ENCODE results near the gene RBM20. TPM values are rescaled to one million over a fixed set of nuclear protein-coding genes. Genes with fewer than 3 reads are reported as not detected.
A peak's percentile ranks its signal among the peaks of the same experiment; 100 is the strongest.

RBM20 gene
- total RNA-seq, 1 donor from 2014 or later: 0.32 TPM

DNA sequence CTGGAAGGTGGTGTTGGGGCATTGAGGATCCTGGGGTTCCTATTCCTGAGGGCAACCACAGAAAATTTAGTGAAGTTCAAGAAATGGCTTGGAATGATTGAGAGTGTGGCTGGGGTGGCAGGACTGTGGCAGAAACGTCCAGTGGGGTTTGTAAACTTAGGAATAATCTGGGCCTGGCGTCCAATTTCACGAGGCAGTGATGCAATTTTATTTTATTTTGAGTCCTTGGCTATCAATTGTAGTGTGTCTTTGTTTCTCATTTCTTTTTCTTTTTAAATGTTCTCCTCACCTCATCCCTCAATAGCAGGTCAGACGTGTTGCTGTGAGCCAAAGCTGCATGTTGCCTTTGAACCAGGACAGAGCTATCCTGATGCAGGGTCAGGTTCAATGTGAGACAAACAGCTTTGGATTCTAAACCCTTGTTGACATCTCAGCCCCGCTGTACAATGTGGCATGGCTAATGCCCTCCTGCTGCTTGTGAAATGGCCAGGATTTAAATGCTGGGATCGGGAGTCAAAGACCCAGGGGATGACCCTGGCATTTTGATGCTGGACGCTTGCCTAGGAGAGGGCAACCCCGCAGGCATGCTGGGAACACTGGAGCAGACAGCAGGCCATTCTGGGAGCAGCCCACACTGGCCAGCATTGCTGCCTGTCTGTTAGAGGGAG lies 64.8 kb downstream of the RBM20 start:
- TF ChIP-seq, protein P1, sequence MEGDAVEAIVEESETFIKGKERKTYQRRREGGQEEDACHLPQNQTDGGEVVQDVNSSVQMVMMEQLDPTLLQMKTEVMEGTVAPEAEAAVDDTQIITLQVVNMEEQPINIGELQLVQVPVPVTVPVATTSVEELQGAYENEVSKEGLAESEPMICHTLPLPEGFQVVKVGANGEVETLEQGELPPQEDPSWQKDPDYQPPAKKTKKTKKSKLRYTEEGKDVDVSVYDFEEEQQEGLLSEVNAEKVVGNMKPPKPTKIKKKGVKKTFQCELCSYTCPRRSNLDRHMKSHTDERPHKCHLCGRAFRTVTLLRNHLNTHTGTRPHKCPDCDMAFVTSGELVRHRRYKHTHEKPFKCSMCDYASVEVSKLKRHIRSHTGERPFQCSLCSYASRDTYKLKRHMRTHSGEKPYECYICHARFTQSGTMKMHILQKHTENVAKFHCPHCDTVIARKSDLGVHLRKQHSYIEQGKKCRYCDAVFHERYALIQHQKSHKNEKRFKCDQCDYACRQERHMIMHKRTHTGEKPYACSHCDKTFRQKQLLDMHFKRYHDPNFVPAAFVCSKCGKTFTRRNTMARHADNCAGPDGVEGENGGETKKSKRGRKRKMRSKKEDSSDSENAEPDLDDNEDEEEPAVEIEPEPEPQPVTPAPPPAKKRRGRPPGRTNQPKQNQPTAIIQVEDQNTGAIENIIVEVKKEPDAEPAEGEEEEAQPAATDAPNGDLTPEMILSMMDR (IDR thresholded peaks at IDR 0.05): no peak
- TF ChIP-seq EZH2phosphoT487 (IDR thresholded peaks at IDR 0.05) (no peak), EZH2 (IDR thresholded peaks at IDR 0.05) (no peak)
- Histone ChIP-seq H3K9me3 (ENCODE audit: low read depth) (no peaks in the 10 kb centered on the region), H3K4me1 (peaks cover 7% of the 10 kb centered on the region), H3K9ac (no peak overlapping the region), H3K36me3 (no peaks in the 10 kb centered on the region), H3K27me3 (no peaks in the 10 kb centered on the region), H3K4me2 (no peak overlapping the region), H3F3A (ENCODE audit: low read depth) (no peaks in the 10 kb centered on the region), H4K20me1 (ENCODE audit: low read depth) (no peaks in the 10 kb centered on the region), H3K79me2 (ENCODE audit: low read depth) (no peaks in the 10 kb centered on the region), H3K27ac (no peak overlapping the region), H2AFZ (replicated peaks) (no peak overlapping the region), H3K4me3 (no peak overlapping the region)
- Mint-ChIP-seq H3K9me3 (no peaks in the 10 kb centered on the region), H3K27me3 (ENCODE audit: insufficient read depth, low read depth) (peaks cover 10% of the 10 kb centered on the region), H3K4me3 (peak overlapping the region; percentile 31), H3K4me1 (peaks cover 22% of the 10 kb centered on the region), H3K36me3 (no peaks in the 10 kb centered on the region), H3K27ac (peak overlapping the region; percentile 43)
- peak; percentile 18 for DNase-seq (ENCODE audit: low spot score)

DNA sequence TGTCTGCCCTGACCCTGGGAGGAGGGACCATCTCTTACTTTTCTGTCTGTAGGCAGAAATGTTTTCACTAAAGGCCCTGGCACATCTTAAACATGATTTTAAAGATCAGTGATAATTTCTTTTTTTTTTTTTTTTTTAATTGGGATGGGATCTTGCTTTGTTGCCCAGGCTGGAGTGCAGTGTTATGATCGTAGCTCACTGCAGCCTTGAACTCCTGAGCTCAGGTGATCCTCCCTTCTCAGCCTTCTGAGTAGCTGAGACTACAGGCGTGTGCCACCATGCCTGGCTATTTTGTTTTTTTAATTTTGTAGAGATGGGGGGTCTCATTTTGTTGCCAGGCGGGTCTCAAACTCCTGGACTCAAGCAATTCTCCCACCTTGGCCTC lies 65.3 kb downstream of the RBM20 start:
- TF ChIP-seq, protein P1 (IDR thresholded peaks at IDR 0.05): no peak
- no peak overlapping the region for H3K27ac Mint-ChIP-seq
- no peak overlapping the region for H3K27ac ChIP-seq

DNA sequence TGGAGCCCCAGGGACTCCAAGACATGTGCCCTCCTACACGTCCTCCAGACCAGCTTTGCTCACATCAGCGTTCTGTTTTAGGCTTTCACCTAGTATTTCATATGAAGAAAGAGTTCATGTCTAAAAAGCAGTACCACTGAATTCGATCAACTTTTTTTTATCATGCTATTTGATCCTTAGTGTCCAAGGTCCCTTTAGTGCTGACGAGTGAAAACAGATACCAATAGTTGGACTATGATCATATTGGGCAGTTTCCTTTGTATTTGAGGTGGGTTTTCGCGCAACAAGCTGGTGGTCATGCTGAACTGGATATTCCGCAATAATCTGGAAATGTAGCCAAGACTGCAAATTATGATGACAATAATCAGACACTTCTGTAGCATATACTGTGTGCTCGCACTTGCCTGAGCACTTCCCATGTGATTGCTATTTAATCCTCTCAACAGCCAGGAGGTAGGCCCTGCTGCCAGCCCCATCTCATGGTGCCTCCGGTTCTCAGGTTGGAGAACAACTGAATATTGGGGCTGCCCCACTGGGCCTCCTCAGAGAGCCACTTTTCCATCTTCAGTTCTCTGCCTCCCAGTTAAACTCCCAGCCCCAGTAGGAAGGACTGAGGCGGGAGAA lies 65.9 kb downstream of the RBM20 start:
- Mint-ChIP-seq H3K4me1 (peaks cover 22% of the 10 kb centered on the region), H3K4me3 (no peak overlapping the region), H3K36me3 (no peaks in the 10 kb centered on the region), H3K27me3 (ENCODE audit: insufficient read depth, low read depth) (peaks cover 12% of the 10 kb centered on the region), H3K27ac (no peak overlapping the region), H3K9me3 (no peaks in the 10 kb centered on the region)
- Histone ChIP-seq H3K4me3 (no peak overlapping the region), H2AFZ (replicated peaks) (no peak overlapping the region), H3K4me1 (peaks cover 7% of the 10 kb centered on the region), H3K27me3 (no peaks in the 10 kb centered on the region), H3K9ac (no peak overlapping the region), H3K36me3 (no peaks in the 10 kb centered on the region), H3K79me2 (ENCODE audit: low read depth) (no peaks in the 10 kb centered on the region), H3F3A (ENCODE audit: low read depth) (no peaks in the 10 kb centered on the region), H4K20me1 (ENCODE audit: low read depth) (no peaks in the 10 kb centered on the region), H3K9me3 (ENCODE audit: low read depth) (no peaks in the 10 kb centered on the region), H3K27ac (no peak overlapping the region), H3K4me2 (no peak overlapping the region)
- TF ChIP-seq, protein P1 (IDR thresholded peaks at IDR 0.05): no peak
- no peak for TF ChIP-seq EZH2phosphoT487 (IDR thresholded peaks at IDR 0.05)
- TF ChIP-seq EZH2 (IDR thresholded peaks at IDR 0.05): no peak
- no peak for DNase-seq (ENCODE audit: low spot score)

More for the DNA sequence above, 65.3 kb downstream of the RBM20 start:
- Histone ChIP-seq H3K9me3 (ENCODE audit: low read depth) (no peaks in the 10 kb centered on the region), H3K9ac (no peak overlapping the region), H3K79me2 (ENCODE audit: low read depth) (no peaks in the 10 kb centered on the region), H3K27me3 (no peaks in the 10 kb centered on the region), H3K36me3 (no peaks in the 10 kb centered on the region), H3F3A (ENCODE audit: low read depth) (no peaks in the 10 kb centered on the region), H3K4me1 (peaks cover 7% of the 10 kb centered on the region), H3K4me3 (no peak overlapping the region), H3K4me2 (no peak overlapping the region), H4K20me1 (ENCODE audit: low read depth) (no peaks in the 10 kb centered on the region), H2AFZ (replicated peaks) (no peak overlapping the region)
- Mint-ChIP-seq H3K4me1 (peaks cover 22% of the 10 kb centered on the region), H3K4me3 (peak overlapping the region; percentile 31), H3K27me3 (ENCODE audit: insufficient read depth, low read depth) (peaks cover 12% of the 10 kb centered on the region), H3K36me3 (no peaks in the 10 kb centered on the region), H3K9me3 (no peaks in the 10 kb centered on the region)
- DNase-seq (ENCODE audit: low spot score): no peak

Data from neural progenitor cell (in vitro differentiated cells).